CD1c-positive myeloid dendritic cell (primary cell): ENCODE measurements around the gene TCF12.

Experiments
- DNase-seq: peaks from one replicate; pipeline ENCODE4 v3.0.0-alpha.2; 2016; ENCODE audit errors: extremely low spot score

The TCF12 gene

DNA sequence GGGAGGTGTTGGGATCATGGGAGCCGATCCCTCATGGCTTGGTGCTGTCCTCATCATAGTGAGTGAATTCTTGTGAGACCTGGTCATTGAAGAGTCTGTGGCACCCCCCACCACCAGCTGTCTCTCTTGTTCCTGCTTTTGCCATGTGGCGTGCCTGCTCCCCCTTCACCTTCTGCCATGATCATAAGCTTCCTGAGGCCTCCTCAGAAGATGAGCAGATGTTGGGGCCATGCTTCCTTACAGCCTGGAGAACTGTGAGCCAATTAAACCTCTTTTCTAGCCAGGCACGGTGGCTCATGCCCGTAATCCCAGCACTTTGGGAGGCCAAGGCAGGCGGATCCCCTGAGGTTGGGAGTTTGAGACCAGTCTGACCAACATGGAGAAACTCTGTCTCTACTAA, 420.9 kb downstream of the TCF12 start:
- DNase-seq, result no peak
